Measurements from ENCODE around the gene RPS25.
"Not testable (repeated sequence)": the region's sequence is repeated elsewhere in the genome, so short reads cannot be mapped to it uniquely, and the experiment has no call there.

RPS25 gene

GRCh38 chr11:119039471-119039870, 21.3 kb upstream of the RPS25 start:
- DNase-seq (ENCODE audit: low read depth in 2 of 2): not testable (repeated sequence)

- DNase-seq (ENCODE audit: low read depth in 2 of 2): no peak
Observed at GRCh38 chr11:119038884-119039283, 20.7 kb upstream of the RPS25 start.

- no peak for DNase-seq (ENCODE audit: low read depth in 2 of 2)
Observed at GRCh38 chr11:119034813-119035212, 16.7 kb upstream of the RPS25 start.

DNA sequence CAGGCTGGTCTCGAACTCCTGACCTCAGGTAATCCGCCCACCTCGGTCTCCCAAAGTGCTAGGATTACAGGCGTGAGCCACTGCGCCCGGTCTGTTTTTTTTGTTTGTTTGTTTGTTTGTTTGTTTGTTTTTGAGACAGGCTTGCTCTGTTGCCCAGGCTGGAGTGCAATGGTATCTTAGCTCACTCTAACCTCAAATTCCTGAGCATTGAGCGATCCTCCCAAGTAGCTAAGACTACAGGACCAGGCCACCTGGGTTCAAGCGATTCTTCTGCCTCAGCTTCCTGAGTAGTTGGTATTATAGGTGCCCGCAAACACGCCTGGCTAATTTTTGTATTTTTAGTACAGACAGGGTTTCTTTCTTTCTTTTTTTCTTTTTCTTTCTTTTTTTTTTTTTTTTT, 15.3 kb upstream of the RPS25 start:
- not testable (repeated sequence) for DNase-seq (ENCODE audit: low read depth in 2 of 2)

GRCh38 chr11:119031912-119032280, 13.8 kb upstream of the RPS25 start:
- no peak for DNase-seq (ENCODE audit: low read depth in 2 of 2)

DNA sequence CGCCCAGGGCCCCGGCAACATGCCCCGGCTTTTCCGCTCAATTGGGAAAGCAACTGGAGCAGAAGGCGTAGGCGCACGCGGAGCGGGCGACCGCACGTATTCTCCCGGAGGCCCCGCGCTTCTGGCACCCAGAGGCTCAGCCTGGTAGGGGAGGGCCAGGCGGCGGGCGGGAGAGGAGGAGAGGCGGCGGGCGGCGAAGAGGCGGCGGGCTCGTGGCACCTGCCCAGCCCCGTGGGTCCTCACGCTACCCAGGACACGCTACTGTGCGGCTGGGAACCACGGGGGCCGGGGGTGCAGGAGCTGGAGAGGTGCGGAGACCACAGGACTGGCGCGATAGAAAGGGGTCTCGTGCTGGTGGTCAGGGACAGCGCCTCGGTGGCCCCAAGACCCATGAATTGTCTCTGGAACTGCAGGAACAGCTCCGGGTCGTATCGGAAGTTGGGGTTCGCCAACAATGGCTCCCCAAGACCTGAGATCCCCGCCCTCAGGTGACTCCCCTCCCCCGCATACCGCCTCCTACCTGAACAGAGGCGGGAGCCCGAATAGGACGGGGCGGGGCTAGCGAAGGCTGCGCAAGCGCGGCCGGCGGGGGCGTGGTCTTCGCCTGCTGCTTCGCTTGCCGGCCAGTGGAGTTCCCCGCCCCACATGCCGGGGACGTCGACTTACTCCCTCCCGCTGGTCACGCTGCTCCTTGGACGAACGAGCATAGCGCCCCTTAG, 12.3 kb upstream of the RPS25 start, which contains the start of gene SLC37A4:
Gene SLC37A4, minus strand, starts transcription at position 549 of the 719 bp plus-strand sequence.
- peak; percentile 95 to 99 for DNase-seq (ENCODE audit: low read depth in 2 of 2)

GRCh38 chr11:119030029-119030328, 11.8 kb upstream of the RPS25 start:
- DNase-seq (ENCODE audit: low read depth in 2 of 2): no peak

DNA sequence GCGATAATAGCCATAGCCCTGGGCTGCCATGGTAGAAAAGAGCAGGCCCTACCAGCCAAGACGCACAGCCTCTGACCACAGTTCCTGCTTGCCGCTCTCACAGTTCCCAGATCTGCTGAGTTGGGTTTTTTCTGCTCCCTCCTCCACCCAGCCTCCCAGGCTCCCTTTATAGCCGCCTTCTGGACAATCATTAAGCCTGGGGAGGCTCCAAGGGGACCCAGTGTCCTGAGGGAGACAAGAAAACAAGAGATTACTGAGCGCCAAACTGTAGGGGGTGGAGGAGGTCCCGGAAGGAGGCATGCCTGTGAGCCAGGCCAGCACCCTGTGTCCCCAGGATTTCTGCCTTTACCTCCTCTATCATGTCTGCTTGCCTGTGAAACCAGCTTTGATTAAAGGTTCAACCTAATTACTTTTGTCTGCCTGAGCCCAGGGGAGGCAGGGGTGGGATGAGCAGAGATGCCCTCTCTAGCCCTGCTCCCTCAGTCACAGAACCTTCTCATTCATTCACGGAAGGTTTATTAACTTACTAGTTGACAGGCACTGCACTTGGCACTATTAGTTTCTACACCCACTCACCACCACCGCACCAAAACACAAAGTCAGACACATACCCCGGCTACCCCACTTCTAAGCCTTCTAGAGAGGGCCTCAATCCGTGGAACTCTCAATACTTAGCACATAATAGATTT, 11.3 kb upstream of the RPS25 start:
- peak; percentile 12 to 39 for DNase-seq (ENCODE audit: low read depth in 2 of 2)

GRCh38 chr11:119029069-119029339, 10.9 kb upstream of the RPS25 start:
- no peak for DNase-seq (ENCODE audit: low read depth in 2 of 2)

GRCh38 chr11:119028346-119029068, 10.4 kb upstream of the RPS25 start:
- DNase-seq (ENCODE audit: low read depth in 2 of 2): no peak

DNA sequence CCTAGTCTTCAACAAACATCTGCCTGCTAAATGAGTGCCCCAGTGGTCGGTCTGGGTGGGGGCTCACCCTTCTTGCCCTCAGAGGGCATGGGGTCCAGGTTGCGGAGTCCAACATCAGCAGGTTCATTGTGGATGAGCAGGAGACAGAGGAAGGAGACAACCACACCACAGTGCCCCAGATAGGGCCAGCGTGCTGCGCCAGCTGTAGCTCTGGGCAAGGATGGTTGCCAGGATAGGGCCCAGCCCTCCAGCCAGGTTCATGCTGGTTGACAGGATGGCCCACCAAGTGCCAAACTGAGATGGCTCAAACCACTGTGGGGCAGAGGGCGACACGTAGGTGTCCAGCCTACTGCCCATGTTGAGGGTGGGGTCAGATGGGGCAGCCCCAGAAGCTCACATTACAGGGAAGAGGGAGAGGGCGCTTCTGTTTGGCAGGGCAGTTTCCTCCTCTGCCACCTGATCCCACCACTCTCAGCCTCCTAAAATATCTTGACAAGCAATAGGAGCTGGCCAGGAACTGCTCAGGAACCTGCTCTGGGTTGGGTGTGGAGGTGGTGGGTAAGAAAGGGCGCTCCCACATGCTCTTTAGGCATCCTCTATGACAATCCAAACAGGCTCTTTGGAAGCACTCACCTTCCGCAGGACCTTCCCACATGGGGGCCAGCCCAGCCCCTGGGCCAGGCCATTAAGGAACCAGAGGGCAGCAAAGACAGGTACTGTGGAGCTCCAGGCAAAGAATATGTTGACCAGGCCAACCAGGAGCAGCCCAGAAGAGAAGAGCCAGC, 9.6 kb upstream of the RPS25 start:
- no peak for DNase-seq (ENCODE audit: low read depth in 2 of 2)

DNA sequence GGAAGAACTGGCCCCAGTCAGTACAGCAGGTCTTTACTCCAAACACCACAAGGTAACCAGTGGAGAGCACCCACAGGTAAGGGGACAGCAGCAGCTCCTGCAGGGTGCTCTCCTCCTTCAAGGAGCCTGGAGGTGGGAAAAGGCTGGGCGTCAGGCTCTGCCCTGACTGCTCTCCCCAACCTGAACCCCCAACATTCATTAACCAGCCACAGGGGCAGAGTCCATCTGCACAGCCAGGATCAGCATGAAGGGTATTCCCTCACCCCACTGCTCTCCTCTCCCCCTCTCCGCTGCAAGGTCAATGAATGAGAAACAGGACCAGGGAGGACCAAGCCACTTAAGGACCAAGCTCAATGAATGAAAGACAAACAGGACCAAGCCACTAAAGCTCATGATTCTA, 8.8 kb upstream of the RPS25 start:
- DNase-seq (ENCODE audit: low read depth in 2 of 2): no peak

DNA sequence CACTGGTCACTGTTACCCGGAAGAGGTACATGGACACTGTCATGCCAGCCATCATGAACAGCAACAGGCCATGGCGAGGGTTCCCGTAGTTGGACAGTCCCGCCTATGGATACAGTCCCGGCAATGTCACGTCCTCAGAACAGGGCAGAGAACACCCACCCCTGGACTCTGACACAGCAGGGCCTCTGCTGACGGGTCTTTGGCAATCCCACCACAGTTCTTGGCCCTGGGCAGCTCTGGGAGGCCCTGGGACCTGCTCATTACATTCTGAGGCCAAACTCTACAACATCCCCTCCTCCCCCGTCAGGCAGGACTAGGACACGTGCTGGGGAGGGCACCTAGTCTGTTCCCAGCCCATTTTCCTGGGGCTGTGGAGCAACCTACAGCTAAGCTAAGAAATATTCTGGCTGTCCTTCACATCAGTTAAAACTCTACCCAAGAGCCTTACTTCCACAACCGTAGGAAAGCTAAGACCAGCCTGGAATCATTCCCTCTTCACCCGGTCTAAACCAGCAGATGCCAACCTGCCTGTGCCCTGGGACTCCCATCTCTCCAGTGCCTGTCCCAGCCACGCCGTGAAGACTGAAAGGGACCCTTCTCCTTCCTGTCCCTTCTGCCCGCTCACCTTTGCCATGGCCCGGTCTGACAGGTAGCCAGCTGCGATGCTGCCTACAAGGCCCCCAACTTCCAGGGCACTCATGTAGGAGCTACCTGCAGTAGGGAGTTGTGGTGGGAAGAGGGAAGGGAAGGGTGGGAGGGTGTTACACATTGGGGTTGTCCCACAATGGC, 8.0 kb upstream of the RPS25 start:
- DNase-seq (ENCODE audit: low read depth in 2 of 2): no peak

- DNase-seq (ENCODE audit: low read depth in 2 of 2): no peak
Observed at GRCh38 chr11:119025541-119025940, 7.4 kb upstream of the RPS25 start.

DNA sequence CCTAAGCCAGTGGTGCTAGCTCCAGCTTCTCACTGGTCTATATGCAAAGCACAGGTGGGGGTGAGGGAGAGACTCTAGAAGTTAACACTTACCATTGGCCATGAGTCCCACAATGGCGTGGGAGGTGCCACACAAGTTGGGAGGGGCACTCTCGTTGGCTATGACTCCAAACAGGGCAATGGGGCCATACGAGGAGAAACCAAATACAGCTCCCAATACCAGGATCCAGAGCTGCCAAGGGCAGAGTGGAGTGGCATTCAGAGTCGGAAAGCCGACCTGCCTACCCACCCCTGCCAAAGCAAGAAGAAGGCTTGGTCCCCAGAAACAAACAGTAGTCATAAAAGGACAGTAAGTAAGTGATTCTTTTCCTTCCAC, 6.9 kb upstream of the RPS25 start:
- no peak for DNase-seq (ENCODE audit: low read depth in 2 of 2)

- DNase-seq (ENCODE audit: low read depth in 2 of 2): no peak
Observed at GRCh38 chr11:119024430-119025098, 6.4 kb upstream of the RPS25 start.

- no peak for DNase-seq (ENCODE audit: low read depth in 2 of 2)
Observed at GRCh38 chr11:119023741-119024140, 5.6 kb upstream of the RPS25 start.

DNA sequence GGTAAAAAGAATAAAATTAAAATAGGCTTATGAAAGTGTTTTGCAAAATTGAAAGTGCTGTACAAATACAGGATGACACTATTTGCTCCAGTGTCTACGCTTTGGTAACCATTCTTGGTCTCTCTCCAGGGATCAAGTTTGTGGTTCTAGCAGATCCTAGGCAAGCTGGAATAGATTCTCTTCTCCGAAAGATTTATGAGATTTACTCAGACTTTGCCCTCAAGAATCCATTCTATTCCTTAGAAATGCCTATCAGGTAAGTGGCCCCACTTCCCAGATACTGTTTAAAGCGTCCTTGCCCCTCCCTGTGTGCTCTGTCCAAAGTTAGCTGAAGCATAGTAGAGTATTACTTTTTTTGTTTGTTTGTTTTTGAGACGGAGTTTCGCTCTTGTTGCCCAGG, 3.5 kb upstream of the RPS25 start:
- DNase-seq (ENCODE audit: low read depth in 2 of 2): no peak

DNA sequence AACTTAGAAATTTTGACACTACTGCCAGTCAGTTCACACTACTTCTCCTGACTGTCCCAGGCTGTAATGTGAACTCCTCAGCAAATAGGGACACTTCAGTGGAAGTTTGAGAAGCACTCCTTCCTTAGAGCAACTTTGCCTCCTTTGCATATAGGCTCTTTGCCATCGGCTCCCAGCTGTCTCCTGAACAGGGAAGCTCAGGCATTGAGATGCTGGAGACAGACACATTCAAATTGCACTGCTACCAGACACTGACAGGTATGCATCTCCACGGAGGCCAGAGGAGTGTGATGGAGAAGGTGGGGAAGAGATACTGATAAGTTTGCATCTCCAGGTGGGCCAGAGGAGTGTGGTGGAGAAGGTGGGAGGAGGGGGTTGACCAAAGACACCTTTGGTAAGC, 1.9 kb upstream of the RPS25 start:
- DNase-seq (ENCODE audit: low read depth in 2 of 2): no peak

GRCh38 chr11:119017377-119017776, 766 bp downstream of the RPS25 start:
- DNase-seq (ENCODE audit: low read depth in 2 of 2): not testable (repeated sequence)
